H9 (cell line): Measurements from ENCODE around the gene NR3C2. TPM values are rescaled to one million over a fixed set of nuclear protein-coding genes. Genes with fewer than 3 reads are reported as not detected.

ENCODE experiments used
- DNase-seq: peaks from one replicate; pipeline ENCODE4 v3.0.0-alpha.2; 2017
- H2AFZ ChIP-seq: one replicate; pipeline ENCODE4 v1.6.1; 2013; ENCODE audit warnings: mild to moderate bottlenecking, low read length, control low read depth, moderate library complexity
- H2AK5ac ChIP-seq: 2 replicates; pipeline ENCODE4 v1.6.1; 2013; ENCODE audit warnings: low read length, control low read depth, mixed read lengths; ENCODE audit not compliant: insufficient read length
- H2BK120ac ChIP-seq: one replicate; pipeline ENCODE4 v1.6.1; 2013; ENCODE audit warnings: low read depth, mild to moderate bottlenecking, low read length, control low read depth, inconsistent platforms; ENCODE audit not compliant: poor library complexity, severe bottlenecking
- H2BK12ac ChIP-seq: 2 replicates; pipeline ENCODE4 v1.6.1; 2013; ENCODE audit warnings: low read length, control low read depth, mixed read lengths, low read depth; ENCODE audit not compliant: insufficient read length
- H2BK15ac ChIP-seq: 2 replicates; pipeline ENCODE4 v1.6.1; 2013; ENCODE audit warnings: low read depth, low read length, control low read depth
- H2BK20ac ChIP-seq: one replicate; pipeline ENCODE4 v1.6.1; 2013; ENCODE audit warnings: low read depth, mild to moderate bottlenecking, low read length, control low read depth, inconsistent platforms; ENCODE audit not compliant: poor library complexity, severe bottlenecking
- H2BK5ac ChIP-seq: 2 replicates; pipeline ENCODE4 v1.6.1; 2013; ENCODE audit warnings: low read length, control low read depth, mixed read lengths; ENCODE audit not compliant: insufficient read length
- H3K14ac ChIP-seq: 2 replicates; pipeline ENCODE4 v1.6.1; 2013; ENCODE audit warnings: low read length, control low read depth; ENCODE audit not compliant: insufficient read depth
- H3K18ac ChIP-seq: 2 replicates; pipeline ENCODE4 v1.6.1; 2013; ENCODE audit warnings: low read depth, mild to moderate bottlenecking, mixed read lengths, low read length, control low read depth; ENCODE audit not compliant: insufficient read length
- H3K23ac ChIP-seq: 2 replicates; pipeline ENCODE4 v1.6.1; 2013; ENCODE audit warnings: low read length, control low read depth, mixed read lengths, low read depth; ENCODE audit not compliant: insufficient read length
- H3K23me2 ChIP-seq: 2 replicates; pipeline ENCODE4 v1.6.1; 2013; ENCODE audit warnings: low read depth, mild to moderate bottlenecking, mixed read lengths, low read length, control low read depth; ENCODE audit not compliant: insufficient read length, poor library complexity, severe bottlenecking
- H3K27ac ChIP-seq: 2 replicates; pipeline ENCODE4 v1.5.1; 2013; ENCODE audit warnings: low read length, control low read depth, mixed read lengths, low read depth; ENCODE audit not compliant: insufficient read length
- H3K27me3 ChIP-seq: 2 replicates; pipeline ENCODE4 v1.6.1; 2013; ENCODE audit warnings: low read length, control low read depth, inconsistent platforms; ENCODE audit not compliant: insufficient read depth
- H3K4ac ChIP-seq: 2 replicates; pipeline ENCODE4 v1.6.1; 2013; ENCODE audit warnings: low read depth, mild to moderate bottlenecking, control low read depth, inconsistent platforms, low read length, moderate library complexity
- H3K4me1 ChIP-seq: 2 replicates; pipeline ENCODE4 v1.6.1; 2013; ENCODE audit warnings: low read length, control low read depth, inconsistent platforms; ENCODE audit not compliant: insufficient read depth
- H3K4me2 ChIP-seq: 2 replicates; pipeline ENCODE4 v1.6.1; 2013; ENCODE audit warnings: low read length, control low read depth, mixed read lengths; ENCODE audit not compliant: insufficient read length, insufficient read depth
- H3K56ac ChIP-seq: 2 replicates; pipeline ENCODE4 v1.6.1; 2013; ENCODE audit warnings: low read depth, mild to moderate bottlenecking, mixed read lengths, low read length, control low read depth; ENCODE audit not compliant: insufficient read length
- H3K79me1 ChIP-seq: 2 replicates; pipeline ENCODE4 v1.6.1; 2013; ENCODE audit warnings: low read depth, mild to moderate bottlenecking, moderate library complexity, low read length, control low read depth, inconsistent platforms; ENCODE audit not compliant: insufficient read depth, poor library complexity, severe bottlenecking
- H3K79me2 ChIP-seq: 2 replicates; pipeline ENCODE4 v1.6.1; 2013; ENCODE audit warnings: low read length, control low read depth, inconsistent platforms; ENCODE audit not compliant: insufficient read depth
- H3K9ac ChIP-seq: 2 replicates; pipeline ENCODE4 v1.6.1; 2013; ENCODE audit warnings: low read length, control low read depth, mixed read lengths; ENCODE audit not compliant: insufficient read length; ENCODE audit errors: extremely low read depth
- H3K9me3 ChIP-seq: one replicate; pipeline ENCODE4 v1.6.1; 2013; ENCODE audit warnings: low read depth, low read length, inconsistent platforms; ENCODE audit not compliant: control insufficient read depth
- H3T11ph ChIP-seq: one replicate; pipeline ENCODE4 v1.6.1; 2013; ENCODE audit warnings: mild to moderate bottlenecking, low read length, control low read depth, inconsistent platforms
- H4K20me1 ChIP-seq: one replicate; pipeline ENCODE4 v1.6.1; 2013; ENCODE audit not compliant: control insufficient read depth, insufficient read length, insufficient read depth
- H4K5ac ChIP-seq: 2 replicates; pipeline ENCODE4 v1.6.1; 2013; ENCODE audit warnings: low read depth, mild to moderate bottlenecking, mixed read lengths, low read length, control low read depth; ENCODE audit not compliant: insufficient read length
- H4K8ac ChIP-seq: replicated peaks from 2 replicates; pipeline ENCODE4 v1.6.1; 2013; ENCODE audit warnings: low read length, control low read depth, mixed read lengths, low read depth; ENCODE audit not compliant: insufficient read length
- H4K91ac ChIP-seq: 2 replicates; pipeline ENCODE4 v1.6.1; 2013; ENCODE audit warnings: low read depth, mild to moderate bottlenecking, moderate library complexity, mixed read lengths, low read length, control low read depth; ENCODE audit not compliant: insufficient read length
- H3K27ac Mint-ChIP-seq, 3 experiments: 2 replicates in 2 of 3; 3 replicates in 1 of 3; pipeline ENCODE4 v1.8.0; 2020 to 2021; ENCODE audit warnings: mixed read lengths in 3 of 3, mild to moderate bottlenecking in 1 of 3, moderate library complexity in 1 of 3
- H3K27me3 Mint-ChIP-seq: 2 replicates; pipeline ENCODE4 v1.8.0; 2021; ENCODE audit warnings: low read depth, mild to moderate bottlenecking, moderate library complexity, mixed read lengths
- H3K36me3 Mint-ChIP-seq, 3 experiments: 2 replicates in 2 of 3; 3 replicates in 1 of 3; pipeline ENCODE4 v1.8.0; 2020 to 2021; ENCODE audit warnings: low read depth in 3 of 3, mixed read lengths in 3 of 3; ENCODE audit not compliant: insufficient read depth in 1 of 3
- H3K4me1 Mint-ChIP-seq, 2 experiments: 2 replicates each; pipeline ENCODE4 v1.8.0; 2020; ENCODE audit warnings: mixed read lengths in 2 of 2
- H3K4me3 Mint-ChIP-seq, 2 experiments: 2 replicates in 1 of 2; 3 replicates in 1 of 2; pipeline ENCODE4 v1.8.0; 2020 to 2021; ENCODE audit warnings: mild to moderate bottlenecking in 2 of 2, mixed read lengths in 2 of 2, moderate library complexity in 1 of 2
- H3K9me3 Mint-ChIP-seq, 2 experiments: 2 replicates in 1 of 2; 3 replicates in 1 of 2; pipeline ENCODE4 v1.8.0; 2020; ENCODE audit warnings: mild to moderate bottlenecking in 2 of 2, mixed read lengths in 2 of 2, moderate library complexity in 1 of 2
- CTCF ChIP-seq: fragments of 200-600 bp; sonication (generic); conservative IDR thresholded peaks from 3 replicates; pipeline ENCODE4 v1.8.0; 2021; ENCODE audit warnings: antibody characterized with exemption, mild to moderate bottlenecking
- total RNA-seq: library from RNA; stranded (reverse); gene quantifications from 2 replicates; pipeline ENCODE4 v1.2.1, GENCODE V29; 2021

NR3C2 gene
- total RNA-seq, 1 experiment from 2014 or later = 1.4 TPM

- Histone ChIP-seq H3K14ac (no peak overlapping the region), H2AK5ac (no peak overlapping the region), H4K91ac (no peak overlapping the region), H3T11ph (no peak overlapping the region), H2BK120ac (no peak overlapping the region), H4K5ac (no peak overlapping the region), H3K27me3 (peaks cover 7% of the 10 kb centered on the region; the same call in 1 of the 2 replicates), H3K4me1 (peaks cover 2% of the 10 kb centered on the region; the same call in 1 of the 2 replicates), H3K9ac (no peak overlapping the region), H3K18ac (no peak overlapping the region), H4K20me1 (no peaks in the 10 kb centered on the region), H3K4me2 (no peak overlapping the region), H3K79me1 (no peaks in the 10 kb centered on the region), H2BK5ac (no peak overlapping the region), H3K23ac (no peak overlapping the region), H3K79me2 (no peaks in the 10 kb centered on the region), H3K56ac (no peak overlapping the region), H3K27ac (no peak overlapping the region), H2AFZ (no peak overlapping the region), H4K8ac (no peak overlapping the region), H3K23me2 (peaks cover 18% of the 10 kb centered on the region), H2BK15ac (no peak overlapping the region), H3K9me3 (no peaks in the 10 kb centered on the region), H2BK20ac (no peak overlapping the region), H3K4ac (no peak overlapping the region), H2BK12ac (no peak overlapping the region)
- peaks cover 43% of the 10 kb centered on the region for H3K27me3 Mint-ChIP-seq
- no peaks in the 10 kb centered on the region; a peak in 2 of 5 replicates for H3K9me3 Mint-ChIP-seq
- H3K4me1 Mint-ChIP-seq = peaks cover 6 to 9% of the 10 kb centered on the region in 2 experiments
- no peak for DNase-seq
- H3K27ac Mint-ChIP-seq = no peak overlapping the region
- H3K36me3 Mint-ChIP-seq = no peaks in the 10 kb centered on the region; a peak in 1 of 7 replicates
- H3K4me3 Mint-ChIP-seq = no peak overlapping the region
- TF ChIP-seq CTCF = no peak
Measured at GRCh38 chr4:148448141-148448540, 5.9 kb upstream of the NR3C2 start.
